Coronary artery (tissue), 2 donors: Measurements from ENCODE around the gene PDK1.

Experiments used
- DNase-seq: peaks from one replicate; pipeline ENCODE4 v3.0.0-alpha.2; 2017; ENCODE audit warnings: low spot score
- H3K27ac ChIP-seq, 2 donors: fragments of 200-600 bp; sonication (generic); one replicate each; pipeline ENCODE4 v1.5.1; 2016 to 2019
- H3K4me3 ChIP-seq: fragments of 200-600 bp; sonication (generic); 2 replicates; pipeline ENCODE4 v1.5.1; 2016; ENCODE audit warnings: mild to moderate bottlenecking, moderate library complexity
- TF ChIP-seq, protein P1 (sequence below): fragments of 200-600 bp; sonication (generic); IDR thresholded peaks from one replicate; pipeline ENCODE4 v1.5.1; 2019; ENCODE audit warnings: antibody characterized with exemption

The PDK1 gene

DNA sequence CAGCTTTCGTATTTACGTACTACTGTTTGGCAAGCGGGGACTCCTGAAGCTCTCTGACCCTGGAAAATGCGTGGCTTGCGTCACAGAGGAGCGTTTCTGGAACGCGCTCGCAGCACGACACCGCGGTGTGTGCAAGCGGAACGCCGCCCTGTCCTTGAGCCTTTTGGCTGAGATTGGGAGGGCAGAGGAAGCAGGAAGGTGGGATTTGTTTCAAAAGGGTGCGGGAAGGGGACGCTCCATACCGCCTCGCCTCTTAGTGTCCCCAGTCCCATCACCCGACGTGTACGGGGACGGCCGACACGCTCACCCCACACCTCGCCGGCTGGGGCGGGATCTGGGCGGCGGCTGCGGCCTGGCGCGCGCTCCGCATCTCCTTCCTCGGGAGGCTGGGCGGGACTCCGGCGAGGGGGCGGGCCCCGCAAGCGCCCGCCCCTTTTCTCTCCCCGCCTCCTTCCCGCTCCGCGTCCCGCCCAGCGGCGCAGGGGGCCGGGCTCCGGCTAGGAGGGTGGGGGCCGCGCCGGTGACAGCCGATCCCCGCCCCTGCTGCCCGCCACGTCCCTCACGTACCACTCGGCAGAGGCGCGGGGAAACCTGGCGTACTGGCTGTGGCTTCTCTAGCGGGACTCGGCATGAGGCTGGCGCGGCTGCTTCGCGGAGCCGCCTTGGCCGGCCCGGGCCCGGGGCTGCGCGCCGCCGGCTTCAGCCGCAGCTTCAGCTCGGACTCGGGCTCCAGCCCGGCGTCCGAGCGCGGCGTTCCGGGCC is at the start of gene PDK1:
TSS of gene PDK1 (plus strand) at position 569 of the 762 bp plus-strand sequence. CDS start at position 630, 61 bp downstream.
- DNase-seq: peak; percentile 94
- H3K27ac ChIP-seq: peak within 1 kb of the TSS; percentile 92
- TF ChIP-seq, protein P1, sequence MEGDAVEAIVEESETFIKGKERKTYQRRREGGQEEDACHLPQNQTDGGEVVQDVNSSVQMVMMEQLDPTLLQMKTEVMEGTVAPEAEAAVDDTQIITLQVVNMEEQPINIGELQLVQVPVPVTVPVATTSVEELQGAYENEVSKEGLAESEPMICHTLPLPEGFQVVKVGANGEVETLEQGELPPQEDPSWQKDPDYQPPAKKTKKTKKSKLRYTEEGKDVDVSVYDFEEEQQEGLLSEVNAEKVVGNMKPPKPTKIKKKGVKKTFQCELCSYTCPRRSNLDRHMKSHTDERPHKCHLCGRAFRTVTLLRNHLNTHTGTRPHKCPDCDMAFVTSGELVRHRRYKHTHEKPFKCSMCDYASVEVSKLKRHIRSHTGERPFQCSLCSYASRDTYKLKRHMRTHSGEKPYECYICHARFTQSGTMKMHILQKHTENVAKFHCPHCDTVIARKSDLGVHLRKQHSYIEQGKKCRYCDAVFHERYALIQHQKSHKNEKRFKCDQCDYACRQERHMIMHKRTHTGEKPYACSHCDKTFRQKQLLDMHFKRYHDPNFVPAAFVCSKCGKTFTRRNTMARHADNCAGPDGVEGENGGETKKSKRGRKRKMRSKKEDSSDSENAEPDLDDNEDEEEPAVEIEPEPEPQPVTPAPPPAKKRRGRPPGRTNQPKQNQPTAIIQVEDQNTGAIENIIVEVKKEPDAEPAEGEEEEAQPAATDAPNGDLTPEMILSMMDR: no peak
- peak within 1 kb of the TSS; percentile 86 for H3K4me3 ChIP-seq

DNA sequence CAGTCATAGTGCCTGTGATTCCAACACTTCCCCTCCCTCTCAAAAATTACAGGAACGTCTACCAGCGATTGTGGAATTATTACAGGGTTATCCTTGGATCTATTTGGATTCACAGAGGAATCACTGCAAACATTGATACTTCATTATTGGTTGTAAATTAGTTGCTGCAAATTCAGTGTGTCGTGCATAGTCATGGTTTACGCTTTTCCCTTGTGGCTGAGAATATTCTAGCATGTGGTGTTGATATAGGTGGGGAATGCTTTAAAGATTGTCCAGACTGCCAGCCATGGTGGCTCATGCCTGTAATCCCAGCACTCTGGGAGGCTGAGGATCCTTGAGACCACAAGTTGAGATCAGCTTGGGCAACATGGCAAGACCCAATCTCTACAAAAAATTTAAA is 48.7 kb upstream of the PDK1 start:
- TF ChIP-seq, protein P1: no peak

DNA sequence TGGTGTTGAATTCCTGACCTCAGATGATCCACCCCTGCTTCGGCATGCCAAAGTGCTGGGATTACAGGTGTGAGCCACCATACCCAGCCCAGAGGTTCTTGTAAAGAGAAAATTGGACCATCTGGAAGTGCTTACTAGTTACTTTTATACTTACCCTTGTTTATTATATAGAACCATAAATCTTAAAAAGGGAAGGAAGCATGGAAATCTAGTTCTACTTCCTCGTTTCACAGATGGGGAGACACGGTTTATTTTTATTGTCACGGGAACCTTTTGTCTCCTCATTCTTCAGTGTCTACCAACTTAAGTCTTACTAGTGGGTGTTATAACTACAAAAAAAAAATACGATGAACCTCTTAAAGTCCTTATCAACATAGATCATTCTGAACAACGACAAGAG is 45.8 kb upstream of the PDK1 start:
- TF ChIP-seq, protein P1: no peak
- Histone ChIP-seq H3K4me3 (no peak overlapping the region), H3K27ac (no peak overlapping the region)
- DNase-seq: no peak

More for the DNA sequence above, 48.7 kb upstream of the PDK1 start:
- Histone ChIP-seq H3K4me3 (no peak overlapping the region), H3K27ac (no peak overlapping the region)
- no peak for DNase-seq

DNA sequence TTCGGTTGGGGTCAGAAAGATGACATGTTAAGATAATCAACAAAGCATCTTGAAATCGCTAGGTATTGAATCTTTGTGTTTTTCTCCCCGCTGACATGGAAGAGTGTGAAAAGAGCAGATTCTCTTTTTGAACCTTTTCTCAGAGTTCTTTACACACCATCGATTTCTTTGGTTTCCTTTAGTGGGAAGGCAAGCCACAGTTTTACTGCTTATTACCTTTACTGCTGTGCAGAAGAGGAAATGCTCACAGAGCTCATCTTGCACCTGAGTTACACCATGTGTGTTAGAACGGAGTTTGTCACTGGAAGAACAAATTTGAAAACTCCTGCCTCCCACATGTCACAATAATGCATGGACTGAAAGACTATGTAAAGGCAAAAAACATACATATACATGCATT is 45.3 kb upstream of the PDK1 start:
- Histone ChIP-seq H3K27ac (no peak overlapping the region), H3K4me3 (no peak overlapping the region)
- no peak for DNase-seq
- TF ChIP-seq, protein P1: no peak

DNA sequence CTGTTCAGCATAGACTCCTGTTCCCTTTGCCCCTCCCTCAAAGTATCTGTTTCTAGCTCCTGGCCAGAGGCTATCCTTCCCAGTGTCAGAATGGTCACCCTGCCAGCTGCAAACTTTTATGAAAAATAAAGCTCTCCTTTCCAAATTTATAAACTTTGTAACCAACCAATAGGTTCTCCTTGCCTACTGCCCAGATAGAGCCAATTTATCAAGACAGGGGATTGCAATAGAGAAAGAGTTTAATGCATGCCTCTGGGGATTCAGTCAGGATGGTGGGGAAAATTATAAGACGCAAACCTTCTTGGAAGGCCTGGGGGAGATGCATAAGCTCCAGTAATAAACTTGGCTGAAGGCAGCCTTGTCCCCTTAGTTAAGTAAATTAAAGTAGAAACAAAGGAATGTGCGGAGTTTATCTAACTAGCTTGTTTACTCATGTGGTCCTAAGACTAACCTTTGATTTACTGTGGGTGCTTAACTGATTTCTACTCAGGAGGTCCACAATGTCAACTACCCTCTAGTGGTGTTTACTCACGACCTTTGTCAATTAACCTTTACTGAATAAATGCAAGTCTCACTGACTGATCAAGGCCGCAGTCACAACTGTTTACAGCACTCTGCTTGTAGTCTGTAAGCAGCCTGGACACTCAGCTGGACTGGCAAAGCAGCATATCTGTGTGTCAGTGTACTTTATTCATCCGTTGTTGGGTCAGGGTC is 42.9 kb upstream of the PDK1 start:
- no peak overlapping the region for H3K4me3 ChIP-seq
- H3K27ac ChIP-seq: no peak overlapping the region
- no peak for DNase-seq
- TF ChIP-seq, protein P1: no peak

DNA sequence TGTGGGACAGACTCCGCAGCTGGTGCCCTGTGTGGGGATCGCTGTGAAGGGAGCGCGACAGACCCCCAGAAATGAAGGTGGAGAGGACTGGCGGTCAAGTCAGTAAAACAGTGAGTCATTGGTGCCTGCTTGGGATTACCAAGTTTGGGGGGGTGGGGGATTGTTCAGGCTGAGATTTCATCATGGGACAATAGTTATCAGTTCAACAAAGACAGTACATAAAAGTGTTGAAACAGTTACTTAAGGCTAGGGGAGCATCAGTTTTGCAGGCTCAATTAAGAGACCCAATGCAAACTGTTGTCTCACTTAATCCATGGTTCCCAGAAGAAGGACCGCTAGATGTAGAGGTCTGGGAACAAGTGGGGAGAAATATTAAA is 42.4 kb upstream of the PDK1 start:
- Histone ChIP-seq H3K27ac (no peak overlapping the region), H3K4me3 (no peak overlapping the region)
- no peak for DNase-seq
- TF ChIP-seq, protein P1: no peak
